Prostate gland (tissue), 2 donors: ENCODE data around the gene RHBDL3. TPM values are rescaled to one million over a fixed set of nuclear protein-coding genes. Genes with fewer than 3 reads are reported as not detected.

Source experiments
- DNase-seq: peaks from one replicate; pipeline ENCODE4 v3.0.0-alpha.2; 2019; ENCODE audit warnings: low spot score
- H3K27ac ChIP-seq, 2 donors: fragments of 200-600 bp; sonication (generic); 2 replicates each; pipeline ENCODE4 v1.5.1; 2017 to 2019
- H3K27me3 ChIP-seq: fragments of 200-600 bp; sonication (generic); replicated peaks from 2 replicates; pipeline ENCODE4 v1.5.1; 2019; ENCODE audit not compliant: insufficient read depth
- H3K36me3 ChIP-seq, 2 donors: fragments of 200-600 bp; sonication (generic); 1 replicate in 1 of 2; 2 replicates in 1 of 2; pipeline versions ENCODE4 v1.5.1 to v1.8.1; 2017 to 2019
- H3K4me1 ChIP-seq: fragments of 200-600 bp; sonication (generic); replicated peaks from 2 replicates; pipeline ENCODE4 v1.5.1; 2019
- H3K4me3 ChIP-seq, 2 donors: fragments of 200-600 bp; sonication (generic); 2 replicates each; pipeline ENCODE4 v1.5.1; 2017 to 2019
- H3K9me3 ChIP-seq: fragments of 200-600 bp; sonication (generic); 2 replicates; pipeline ENCODE4 v1.5.1; 2017
- CTCF ChIP-seq, 4 experiments: fragments of 200-600 bp in 2 of 4; fragments of 450-650 bp in 2 of 4; sonication (generic) in 2 of 4; IDR thresholded peaks; 1 replicate in 3 of 4; 2 replicates in 1 of 4; pipeline ENCODE4 v1.5.1; 2016 to 2019; ENCODE audit warnings: antibody characterized with exemption in 4 of 4, mild to moderate bottlenecking in 2 of 4, moderate library complexity in 2 of 4
- POLR2A ChIP-seq: fragments of 450-650 bp; IDR thresholded peaks from one replicate; pipeline ENCODE4 v1.6.1; 2016; ENCODE audit warnings: antibody characterized with exemption, mild to moderate bottlenecking
- POLR2AphosphoS5 ChIP-seq: sonication (generic); formaldehyde crosslinking; IDR thresholded peaks from one replicate; pipeline ENCODE4 v1.6.1; 2017; ENCODE audit warnings: antibody characterized with exemption
- WGBS: methylation state at CpG from one replicate; pipeline ENCODE4 v1.1.5; 2018; 5-methylcytosine and 5-hydroxymethylcytosine counted together
- intact Hi-C: fragments of 100-400 bp; cut with DNase I; formaldehyde crosslinking; loops from one replicate; pipeline ENCODE4 v1.14.2; 2022
- total RNA-seq, 2 donors: library from RNA; depleted of rRNA; stranded (reverse); fragments of >200 nt; gene quantifications; one replicate each; pipeline ENCODE4 v1.1.0, GENCODE V29; 2016

The RHBDL3 gene
- total RNA-seq, 2 donors from 2014 or later: 0.77 to 2.7 TPM

DNA sequence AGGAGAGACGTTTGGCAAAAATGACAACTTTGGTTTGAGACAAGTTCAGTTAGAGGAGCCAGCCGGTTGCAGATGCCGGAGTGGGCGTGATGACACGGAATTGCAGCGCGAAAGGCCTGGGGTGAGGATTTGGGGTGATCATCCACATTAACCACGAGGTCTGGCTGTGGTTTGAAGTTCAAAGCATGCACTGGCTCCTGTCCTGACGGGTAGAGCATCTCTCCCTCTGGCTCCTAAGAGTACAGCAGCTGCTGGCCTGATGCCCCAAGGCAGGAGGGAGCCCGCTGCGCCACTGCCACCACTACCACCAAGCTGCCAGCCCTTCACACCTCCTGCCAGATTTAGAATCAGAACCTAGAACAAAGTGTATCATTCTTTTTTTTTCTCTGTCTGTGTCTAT, 3.7 kb downstream of the RHBDL3 start:
- Histone ChIP-seq H3K27ac (no peak overlapping the region), H3K9me3 (no peaks in the 10 kb centered on the region), H3K4me1 (peaks cover 6% of the 10 kb centered on the region), H3K27me3 (no peaks in the 10 kb centered on the region), H3K36me3 (peaks cover 0 to 6% of the 10 kb centered on the region in 2 donors), H3K4me3 (no peak overlapping the region)
- no peak for TF ChIP-seq CTCF (IDR thresholded peaks at IDR 0.05)
- TF ChIP-seq POLR2AphosphoS5: no peak
- TF ChIP-seq POLR2A: no peak
- intact Hi-C loops: no loop called here
- DNase-seq: no peak
- 50% methylated on average over 11 of the region's 11 CpGs for WGBS

GRCh38 chr17:32271844-32272243, 6.2 kb downstream of the RHBDL3 start:
- peaks cover 4% of the 10 kb centered on the region for H3K4me1 ChIP-seq
- no peaks in the 10 kb centered on the region for H3K9me3 ChIP-seq
- H3K27ac ChIP-seq: no peak overlapping the region
- no peak overlapping the region for H3K4me3 ChIP-seq
- WGBS: 89% methylated on average over 8 of the region's 8 CpGs
- H3K36me3 ChIP-seq: peaks cover 0 to 6% of the 10 kb centered on the region in 2 donors
- no peak for TF ChIP-seq CTCF (IDR thresholded peaks at IDR 0.05)
- no peak for TF ChIP-seq POLR2AphosphoS5
- TF ChIP-seq POLR2A: no peak
- H3K27me3 ChIP-seq: no peaks in the 10 kb centered on the region
- DNase-seq: no peak
- intact Hi-C loops: no loop called here

DNA sequence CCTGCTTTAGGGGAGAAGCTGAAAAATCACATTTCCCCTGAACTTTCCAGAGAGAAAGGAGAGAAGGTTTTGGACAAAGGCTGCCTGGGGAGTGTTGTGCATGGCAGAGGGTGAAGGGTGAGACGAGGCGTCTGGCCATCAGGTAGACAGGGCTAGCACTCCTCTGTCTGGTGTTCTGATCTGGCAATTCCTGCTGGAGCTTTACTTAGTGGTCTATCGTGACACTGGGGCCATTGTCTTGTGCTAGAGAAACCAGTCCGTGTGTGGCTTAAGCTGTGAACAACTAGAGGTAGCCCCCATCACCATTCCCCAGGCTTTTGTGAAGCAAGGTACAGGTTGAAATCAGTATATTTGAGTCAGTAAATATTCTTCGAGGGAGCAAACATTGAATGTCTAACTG, 8.5 kb downstream of the RHBDL3 start:
- Histone ChIP-seq H3K36me3 (peaks cover 0 to 6% of the 10 kb centered on the region in 2 donors), H3K4me3 (no peak overlapping the region), H3K27me3 (no peaks in the 10 kb centered on the region), H3K27ac (no peak overlapping the region), H3K9me3 (no peaks in the 10 kb centered on the region), H3K4me1 (no peaks in the 10 kb centered on the region)
- intact Hi-C loops: no loop called here
- WGBS: 79% methylated on average over 5 of the region's 5 CpGs
- TF ChIP-seq POLR2AphosphoS5 (no peak), POLR2A (no peak), CTCF (IDR thresholded peaks at IDR 0.05) (no peak)
- no peak for DNase-seq

DNA sequence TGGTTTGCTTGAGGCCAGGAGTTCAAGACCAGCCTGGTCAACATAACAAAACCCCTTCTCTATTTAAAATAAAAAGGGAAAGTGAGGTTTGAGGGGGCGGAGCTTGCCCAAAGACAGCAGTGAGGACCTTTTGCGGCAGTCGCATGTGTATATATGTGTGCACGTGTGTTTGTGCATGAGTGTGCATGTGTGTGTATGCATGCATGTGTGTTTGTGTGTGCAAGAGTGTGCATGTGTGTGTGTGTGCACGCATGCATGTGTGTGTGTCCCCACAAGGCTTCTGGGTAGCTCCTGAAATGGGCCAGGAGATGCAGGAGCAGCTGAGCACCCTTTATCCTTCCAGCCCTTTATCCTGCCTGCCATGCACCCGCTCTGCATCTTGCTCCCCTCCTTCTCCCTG, 9.0 kb downstream of the RHBDL3 start:
- intact Hi-C loops: no loop called here
- Histone ChIP-seq H3K4me3 (no peak overlapping the region), H3K9me3 (no peaks in the 10 kb centered on the region), H3K4me1 (no peaks in the 10 kb centered on the region), H3K27ac (no peak overlapping the region), H3K27me3 (no peaks in the 10 kb centered on the region), H3K36me3 (peaks cover 0 to 6% of the 10 kb centered on the region in 2 donors)
- DNase-seq: no peak
- 88% methylated on average over 6 of the region's 6 CpGs for WGBS
- TF ChIP-seq POLR2AphosphoS5 (no peak), CTCF (IDR thresholded peaks at IDR 0.05) (no peak), POLR2A (no peak)
